ENCODE results near the gene PRKCE. TPM values are rescaled to one million over a fixed set of nuclear protein-coding genes. Genes with fewer than 3 reads are reported as not detected.

PRKCE gene
- total RNA-seq, 1 donor from 2014 or later, result 18.4 TPM

DNA sequence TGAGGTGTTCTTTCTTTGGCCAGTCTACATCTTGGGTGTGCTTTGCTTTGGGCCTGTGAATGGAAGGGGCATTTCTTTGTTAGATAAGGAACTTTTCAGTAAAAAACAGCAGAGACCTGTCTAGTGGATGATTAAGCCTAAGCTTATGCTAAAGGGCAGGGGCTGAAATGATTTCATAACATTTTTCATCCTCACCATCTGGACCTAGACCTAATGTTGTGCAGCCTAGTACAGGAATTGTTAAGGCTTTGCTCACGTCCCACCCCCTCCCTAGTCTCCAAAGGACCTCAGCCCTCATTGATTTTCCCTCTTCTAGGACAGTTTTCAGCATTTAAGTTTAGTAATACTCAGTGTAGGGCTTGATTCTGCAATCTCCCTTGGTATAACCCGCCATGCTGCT lies 111.8 kb downstream of the PRKCE start:
- Mint-ChIP-seq H3K36me3 (no peaks in the 10 kb centered on the region), H3K4me1 (peaks cover 45% of the 10 kb centered on the region), H3K27ac (no peak overlapping the region), H3K27me3 (ENCODE audit: low read depth) (no peaks in the 10 kb centered on the region), H3K4me3 (no peak overlapping the region), H3K9me3 (no peaks in the 10 kb centered on the region)
- TF ChIP-seq, protein P1, sequence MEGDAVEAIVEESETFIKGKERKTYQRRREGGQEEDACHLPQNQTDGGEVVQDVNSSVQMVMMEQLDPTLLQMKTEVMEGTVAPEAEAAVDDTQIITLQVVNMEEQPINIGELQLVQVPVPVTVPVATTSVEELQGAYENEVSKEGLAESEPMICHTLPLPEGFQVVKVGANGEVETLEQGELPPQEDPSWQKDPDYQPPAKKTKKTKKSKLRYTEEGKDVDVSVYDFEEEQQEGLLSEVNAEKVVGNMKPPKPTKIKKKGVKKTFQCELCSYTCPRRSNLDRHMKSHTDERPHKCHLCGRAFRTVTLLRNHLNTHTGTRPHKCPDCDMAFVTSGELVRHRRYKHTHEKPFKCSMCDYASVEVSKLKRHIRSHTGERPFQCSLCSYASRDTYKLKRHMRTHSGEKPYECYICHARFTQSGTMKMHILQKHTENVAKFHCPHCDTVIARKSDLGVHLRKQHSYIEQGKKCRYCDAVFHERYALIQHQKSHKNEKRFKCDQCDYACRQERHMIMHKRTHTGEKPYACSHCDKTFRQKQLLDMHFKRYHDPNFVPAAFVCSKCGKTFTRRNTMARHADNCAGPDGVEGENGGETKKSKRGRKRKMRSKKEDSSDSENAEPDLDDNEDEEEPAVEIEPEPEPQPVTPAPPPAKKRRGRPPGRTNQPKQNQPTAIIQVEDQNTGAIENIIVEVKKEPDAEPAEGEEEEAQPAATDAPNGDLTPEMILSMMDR (IDR thresholded peaks at IDR 0.05; ENCODE audit: unreplicated experiment), result no peak
- no peak for DNase-seq (ENCODE audit: low spot score in 2 of 2, unreplicated experiment in 2 of 2)

DNA sequence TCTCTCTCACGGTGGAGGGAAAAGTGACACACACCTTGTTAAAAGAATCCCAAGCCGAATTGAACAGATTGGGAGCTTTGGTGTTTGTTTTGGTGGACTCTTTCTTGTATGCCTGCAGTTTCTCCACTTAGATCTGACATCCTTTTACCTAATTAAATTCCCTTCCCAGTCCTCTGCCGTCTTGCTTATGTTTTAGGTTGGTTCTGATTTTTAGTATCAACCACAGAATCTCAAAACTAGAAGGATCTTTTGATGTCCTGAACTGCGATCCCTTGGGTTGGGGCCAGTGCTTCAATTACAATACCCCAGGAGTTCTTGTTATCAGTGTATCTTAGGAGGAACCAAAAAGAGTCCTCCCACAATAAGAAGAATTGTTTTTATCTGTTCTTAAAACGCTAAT lies 112.3 kb downstream of the PRKCE start:
- Mint-ChIP-seq H3K27me3 (ENCODE audit: low read depth) (no peaks in the 10 kb centered on the region), H3K4me3 (no peak overlapping the region), H3K36me3 (no peaks in the 10 kb centered on the region), H3K27ac (no peak overlapping the region), H3K4me1 (peaks cover 45% of the 10 kb centered on the region), H3K9me3 (no peaks in the 10 kb centered on the region)
- TF ChIP-seq, protein P1 (IDR thresholded peaks at IDR 0.05; ENCODE audit: unreplicated experiment), result no peak
- no peak for DNase-seq (ENCODE audit: low spot score in 2 of 2, unreplicated experiment in 2 of 2)

- H3K27me3 Mint-ChIP-seq (ENCODE audit: low read depth), result no peaks in the 10 kb centered on the region
- no peaks in the 10 kb centered on the region for H3K9me3 Mint-ChIP-seq
- DNase-seq (ENCODE audit: low spot score in 2 of 2, unreplicated experiment in 2 of 2), result no peak
- H3K27ac Mint-ChIP-seq, result peak overlapping the region; percentile 14
- H3K4me3 Mint-ChIP-seq, result no peak overlapping the region
- TF ChIP-seq, protein P1 (IDR thresholded peaks at IDR 0.05; ENCODE audit: unreplicated experiment), result no peak
- H3K4me1 Mint-ChIP-seq, result peaks cover 34% of the 10 kb centered on the region
- H3K36me3 Mint-ChIP-seq, result no peaks in the 10 kb centered on the region
These were observed 113.7 kb downstream of the PRKCE start for GRCh38 chr2:45765007-45765727.

DNA sequence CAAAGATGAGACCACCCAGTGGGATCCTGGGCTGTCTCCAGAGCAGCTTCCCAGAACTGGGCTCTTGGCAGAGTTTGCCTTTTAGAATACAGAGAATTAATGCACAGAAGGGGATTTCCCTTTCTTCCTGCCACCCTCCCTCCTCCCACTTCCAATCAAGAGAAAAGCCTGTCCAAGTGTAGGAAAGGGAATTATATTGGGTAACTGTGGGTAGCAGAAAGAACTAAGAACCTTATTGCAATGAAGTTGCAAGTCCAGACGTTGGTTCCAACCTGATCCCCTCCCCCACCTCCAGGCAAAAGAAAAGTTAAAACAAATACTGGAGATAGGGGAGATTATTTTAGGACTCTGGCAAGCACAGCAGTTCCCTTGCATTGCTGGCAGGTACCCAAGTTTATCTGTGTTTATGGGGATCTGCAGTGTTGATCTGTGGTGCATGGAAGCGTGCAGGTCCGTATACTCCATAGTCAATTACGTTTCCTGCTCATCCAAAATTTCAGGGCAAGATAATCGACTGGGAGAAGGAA lies 114.3 kb downstream of the PRKCE start:
- H3K27ac Mint-ChIP-seq, result peak overlapping the region; percentile 27
- no peaks in the 10 kb centered on the region for H3K36me3 Mint-ChIP-seq
- no peak overlapping the region for H3K4me3 Mint-ChIP-seq
- no peak for DNase-seq (ENCODE audit: low spot score in 2 of 2, unreplicated experiment in 2 of 2)
- no peaks in the 10 kb centered on the region for H3K9me3 Mint-ChIP-seq
- H3K4me1 Mint-ChIP-seq, result peaks cover 40% of the 10 kb centered on the region
- TF ChIP-seq, protein P1 (IDR thresholded peaks at IDR 0.05; ENCODE audit: unreplicated experiment), result no peak
- no peaks in the 10 kb centered on the region for H3K27me3 Mint-ChIP-seq (ENCODE audit: low read depth)

GRCh38 chr2:45768208-45768607 lies 116.7 kb downstream of the PRKCE start:
- no peak overlapping the region for H3K4me3 Mint-ChIP-seq
- TF ChIP-seq, protein P1 (IDR thresholded peaks at IDR 0.05; ENCODE audit: unreplicated experiment), result no peak
- peaks cover 43% of the 10 kb centered on the region for H3K4me1 Mint-ChIP-seq
- no peak for DNase-seq (ENCODE audit: low spot score in 2 of 2, unreplicated experiment in 2 of 2)
- no peaks in the 10 kb centered on the region for H3K9me3 Mint-ChIP-seq
- H3K27me3 Mint-ChIP-seq (ENCODE audit: low read depth), result no peaks in the 10 kb centered on the region
- H3K36me3 Mint-ChIP-seq, result no peaks in the 10 kb centered on the region
- H3K27ac Mint-ChIP-seq, result no peak overlapping the region

All from mesothelial cell of epicardium (in vitro differentiated cells).